Naive thymus-derived CD4-positive, alpha-beta T cell (primary cell): ENCODE results near the gene FGFR3. TPM values are rescaled to one million over a fixed set of nuclear protein-coding genes. Genes with fewer than 3 reads are reported as not detected.

ENCODE experiments used
- ATAC-seq: fragments of 150-1000 bp; cut with Tn5 transposase; 2 replicates; pipeline ENCODE4 v1.10.0; 2021; ENCODE audit warnings: mild to moderate bottlenecking, moderate library complexity
- CTCF ChIA-PET: fragments of 350-600 bp; sonication (Branson Sonifier 250); formaldehyde crosslinking; loops from one replicate; lab custom pipeline; 2021; ENCODE audit warnings: antibody characterized with exemption; lab: Charles Lee
- POLR2A ChIA-PET: fragments of 350-600 bp; sonication (Branson Sonifier 250); formaldehyde crosslinking; loops from one replicate; lab custom pipeline; 2021; ENCODE audit warnings: antibody characterized with exemption, inconsistent platforms; lab: Charles Lee
- DNase-seq, 9 donors: peaks; one replicate each; pipeline versions ENCODE4 v3.0.0 to v3.0.0-alpha.2; 2020 to 2022; ENCODE audit warnings: mixed read lengths in 1 of 9
- H3K27ac ChIP-seq: one replicate; pipeline ENCODE4 v1.7.0; 2013; ENCODE audit warnings: mild to moderate bottlenecking, low read depth, low read length, moderate library complexity
- H3K27me3 ChIP-seq, 2 donors: one replicate each; pipeline ENCODE4 v1.7.0; 2013; ENCODE audit warnings: low read length in 2 of 2, mild to moderate bottlenecking in 2 of 2, moderate library complexity in 2 of 2; ENCODE audit not compliant: control insufficient read depth in 2 of 2, insufficient read depth in 2 of 2
- H3K36me3 ChIP-seq, 3 experiments: 1 replicate in 2 of 3; 2 replicates in 1 of 3; pipeline ENCODE4 v1.7.0; 2013; ENCODE audit warnings: low read length in 3 of 3, mild to moderate bottlenecking in 3 of 3, moderate library complexity in 1 of 3; ENCODE audit not compliant: insufficient read depth in 3 of 3, control insufficient read depth in 2 of 3
- H3K4me1 ChIP-seq, 2 donors: one replicate each; pipeline ENCODE4 v1.7.0; 2013; ENCODE audit warnings: low read length in 2 of 2, mild to moderate bottlenecking in 2 of 2, moderate library complexity in 1 of 2; ENCODE audit not compliant: control insufficient read depth in 2 of 2, insufficient read depth in 2 of 2
- H3K4me3 ChIP-seq: 2 replicates; pipeline ENCODE4 v1.7.0; 2013; ENCODE audit warnings: mild to moderate bottlenecking, low read length
- H3K9me3 ChIP-seq, 3 experiments: 1 replicate in 2 of 3; 2 replicates in 1 of 3; pipeline ENCODE4 v1.7.0; 2013; ENCODE audit warnings: low read length in 3 of 3; ENCODE audit not compliant: control insufficient read depth in 2 of 3
- H3K27ac Mint-ChIP-seq, 9 donors: one replicate each; pipeline ENCODE4 v1.8.0; 2020 to 2022; ENCODE audit warnings: mixed read lengths in 9 of 9, mild to moderate bottlenecking in 8 of 9, moderate library complexity in 5 of 9, inconsistent platforms in 2 of 9
- H3K27me3 Mint-ChIP-seq, 5 donors: one replicate each; pipeline ENCODE4 v1.8.0; 2021 to 2022; ENCODE audit warnings: mixed read lengths in 5 of 5, mild to moderate bottlenecking in 1 of 5
- H3K36me3 Mint-ChIP-seq, 5 donors: one replicate each; pipeline ENCODE4 v1.8.0; 2020 to 2022; ENCODE audit warnings: mixed read lengths in 5 of 5, mild to moderate bottlenecking in 3 of 5, inconsistent platforms in 1 of 5
- H3K4me1 Mint-ChIP-seq, 7 donors: one replicate each; pipeline ENCODE4 v1.8.0; 2020 to 2022; ENCODE audit warnings: mixed read lengths in 7 of 7, mild to moderate bottlenecking in 3 of 7, inconsistent platforms in 1 of 7
- H3K4me3 Mint-ChIP-seq, 10 donors: one replicate each; pipeline ENCODE4 v1.8.0; 2020 to 2022; ENCODE audit warnings: mild to moderate bottlenecking in 10 of 10, mixed read lengths in 10 of 10, moderate library complexity in 6 of 10, inconsistent platforms in 2 of 10
- H3K9me3 Mint-ChIP-seq, 11 donors: one replicate each; pipeline ENCODE4 v1.8.0; 2020 to 2022; ENCODE audit warnings: mixed read lengths in 11 of 11, mild to moderate bottlenecking in 4 of 11, inconsistent platforms in 1 of 11, moderate library complexity in 1 of 11
- intact Hi-C, 2 donors: fragments of 100-400 bp; cut with micrococcal nuclease; formaldehyde crosslinking; loops; one replicate each; pipeline ENCODE4 v1.15.1; 2023
- polyA plus RNA-seq, 2 donors: library from polyadenylated mRNA; unstranded; fragments of 300-500 nt; fragmentation: Illumina TruSeq; gene quantifications; one replicate each; pipeline ENCODE4 v1.2.3, GENCODE V29; 2021
- total RNA-seq, 6 experiments: library from RNA in 5 of 6; stranded (reverse) in 5 of 6; gene quantifications; 1 replicate in 5 of 6; 2 replicates in 1 of 6; pipeline ENCODE4 v1.2.3 and lab custom pipeline; 2021 to 2026

Gene FGFR3
- total and polyA plus RNA-seq, 7 experiments from 2014 or later, result 1.0 TPM; not detected in 6

DNA sequence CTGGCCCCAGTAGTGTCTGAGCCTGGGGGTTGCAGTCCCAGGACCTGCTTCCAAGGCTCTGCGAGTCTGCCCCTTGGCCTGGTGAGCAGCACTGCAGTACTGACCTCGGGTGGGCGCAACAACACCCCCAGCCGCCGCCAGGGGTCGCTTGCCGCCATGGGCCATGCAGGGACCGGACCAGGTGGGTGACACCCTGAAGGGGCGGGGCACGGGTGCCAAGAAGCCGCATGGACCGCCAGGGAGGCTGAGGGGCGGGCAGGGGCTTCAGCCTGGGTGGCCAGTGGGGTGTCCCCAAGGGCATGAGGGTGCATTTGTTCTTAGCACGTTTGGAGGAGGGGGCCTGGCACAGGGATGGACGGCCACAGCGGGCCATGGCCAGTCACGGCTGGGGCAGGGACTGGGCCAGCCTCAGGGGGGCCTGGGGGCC is 46.8 kb upstream of the FGFR3 start:
- peaks cover 0 to 8% (median 7%) of the 10 kb centered on the region in 5 donors for H3K36me3 Mint-ChIP-seq
- peak; percentile 52 to 85 (median 60) for DNase-seq
- no peak overlapping the region for H3K4me3 Mint-ChIP-seq
- no peak overlapping the region for H3K27ac Mint-ChIP-seq
- CTCF ChIA-PET, result interaction anchor here (1.1 to 2.7 kb wide), 4 partner anchors 53 to 154 kb away, joined by 4 to 32 read pairs (median 9); no protein-coding TSS in a partner anchor
- no peaks in the 10 kb centered on the region for H3K9me3 Mint-ChIP-seq
- peak; percentile 68 for ATAC-seq
- no peaks in the 10 kb centered on the region for H3K9me3 ChIP-seq
- peaks cover 0 to 36% (median 5%) of the 10 kb centered on the region in 3 experiments for H3K36me3 ChIP-seq
- H3K27ac ChIP-seq, result no peak overlapping the region
- H3K4me1 ChIP-seq, result no peaks in the 10 kb centered on the region
- no peaks in the 10 kb centered on the region for H3K27me3 Mint-ChIP-seq
- H3K4me1 Mint-ChIP-seq, result no peaks in the 10 kb centered on the region
- H3K27me3 ChIP-seq, result no peaks in the 10 kb centered on the region
- POLR2A ChIA-PET, result interaction anchor here (0.7 kb wide), 1 partner anchor 13 kb away, joined by 3 read pairs; no protein-coding TSS in a partner anchor
- no peak overlapping the region for H3K4me3 ChIP-seq
- intact Hi-C loops, result loop anchor here in 1 of 2 donors (1.0 to 2.0 kb wide), 2 partner anchors 153 to 441 kb away; no protein-coding TSS in a partner anchor

DNA sequence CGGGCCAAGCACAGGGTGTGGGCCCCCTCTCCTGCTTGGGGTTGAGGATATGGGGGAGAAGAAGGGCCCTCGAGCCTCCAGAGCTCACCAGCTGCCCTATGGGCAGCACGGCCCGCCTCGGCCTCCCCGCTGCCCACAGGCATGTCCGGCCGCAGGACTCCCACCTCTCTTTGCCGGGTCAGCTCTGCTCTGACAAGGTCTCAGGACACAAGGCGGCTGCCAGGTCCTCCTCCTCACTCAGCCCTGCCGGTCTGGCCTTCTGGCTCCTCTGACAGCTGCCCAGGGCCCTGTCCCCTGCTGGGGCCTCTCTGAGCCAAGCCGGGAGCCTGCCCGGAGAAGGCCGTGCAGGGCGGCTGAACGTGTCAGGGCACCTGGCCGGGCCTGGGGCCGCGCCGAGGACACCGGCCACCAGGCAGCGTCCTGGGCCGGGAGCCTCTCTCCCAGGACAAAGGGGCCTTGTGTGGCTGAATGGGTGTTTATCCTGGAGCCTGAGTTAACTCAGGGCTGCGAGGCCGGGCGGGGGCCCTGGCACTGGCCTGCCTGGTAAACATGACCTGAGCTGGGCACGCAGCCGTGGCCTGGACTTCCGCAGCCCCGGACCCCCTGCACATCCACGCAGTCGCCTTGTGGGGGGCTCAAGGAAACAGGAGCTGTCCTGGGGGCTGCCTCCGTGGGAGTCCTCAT is 46.0 kb upstream of the FGFR3 start:
- Histone ChIP-seq H3K9me3 (no peaks in the 10 kb centered on the region), H3K36me3 (peaks cover 0 to 28% (median 0%) of the 10 kb centered on the region in 3 experiments), H3K27ac (no peak overlapping the region), H3K27me3 (no peaks in the 10 kb centered on the region), H3K4me3 (no peak overlapping the region), H3K4me1 (no peaks in the 10 kb centered on the region)
- POLR2A ChIA-PET, result interaction anchor here (0.7 kb wide), 1 partner anchor 14 kb away, joined by 3 read pairs; no protein-coding TSS in a partner anchor
- H3K4me1 Mint-ChIP-seq, result no peaks in the 10 kb centered on the region
- H3K4me3 Mint-ChIP-seq, result no peak overlapping the region
- no peaks in the 10 kb centered on the region for H3K27me3 Mint-ChIP-seq
- H3K9me3 Mint-ChIP-seq, result no peaks in the 10 kb centered on the region
- H3K27ac Mint-ChIP-seq, result no peak overlapping the region
- ATAC-seq (no peak), DNase-seq (no peak)
- CTCF ChIA-PET, result interaction anchor here (1.0 to 2.7 kb wide), 2 partner anchors 53 to 152 kb away, joined by 3 to 32 read pairs; no protein-coding TSS in a partner anchor
- intact Hi-C loops, result loop anchor here in 1 of 2 donors (1.0 to 2.0 kb wide), 2 partner anchors 152 to 440 kb away; no protein-coding TSS in a partner anchor
- H3K36me3 Mint-ChIP-seq, result peaks cover 0 to 7% (median 4%) of the 10 kb centered on the region in 5 donors

GRCh38 chr4:1747603-1747967 is 45.5 kb upstream of the FGFR3 start:
- no peaks in the 10 kb centered on the region for H3K27me3 ChIP-seq
- no peak for ATAC-seq
- Mint-ChIP-seq H3K27ac (peak overlapping the region in 1 of 9 donors; percentile 20), H3K36me3 (peaks cover 0 to 7% (median 4%) of the 10 kb centered on the region in 5 donors), H3K4me1 (no peaks in the 10 kb centered on the region), H3K4me3 (no peak overlapping the region), H3K27me3 (no peaks in the 10 kb centered on the region), H3K9me3 (no peaks in the 10 kb centered on the region)
- H3K9me3 ChIP-seq, result no peaks in the 10 kb centered on the region
- no peak for DNase-seq
- H3K4me3 ChIP-seq, result no peak overlapping the region
- peaks cover 0 to 23% (median 0%) of the 10 kb centered on the region in 3 experiments for H3K36me3 ChIP-seq
- no peak overlapping the region for H3K27ac ChIP-seq
- H3K4me1 ChIP-seq, result peaks cover 0 to 3% of the 10 kb centered on the region in 2 donors
- intact Hi-C loops, result loop anchor here in 1 of 2 donors (2.0 kb wide), 1 partner anchor 439 kb away; no protein-coding TSS in a partner anchor
- CTCF ChIA-PET, result interaction anchor here (1.0 to 2.7 kb wide), 2 partner anchors 53 to 152 kb away, joined by 3 to 32 read pairs; no protein-coding TSS in a partner anchor
- POLR2A ChIA-PET, result interaction anchor here (1.1 kb wide), 1 partner anchor 147 kb away, joined by 3 read pairs; no protein-coding TSS in a partner anchor

GRCh38 chr4:1748465-1748995 is 44.6 kb upstream of the FGFR3 start:
- POLR2A ChIA-PET, result interaction anchor here (1.1 kb wide), 1 partner anchor 146 kb away, joined by 3 read pairs; no protein-coding TSS in a partner anchor
- peaks cover 0 to 2% (median 0%) of the 10 kb centered on the region in 7 donors for H3K4me1 Mint-ChIP-seq
- peak; percentile 65 for ATAC-seq

DNA sequence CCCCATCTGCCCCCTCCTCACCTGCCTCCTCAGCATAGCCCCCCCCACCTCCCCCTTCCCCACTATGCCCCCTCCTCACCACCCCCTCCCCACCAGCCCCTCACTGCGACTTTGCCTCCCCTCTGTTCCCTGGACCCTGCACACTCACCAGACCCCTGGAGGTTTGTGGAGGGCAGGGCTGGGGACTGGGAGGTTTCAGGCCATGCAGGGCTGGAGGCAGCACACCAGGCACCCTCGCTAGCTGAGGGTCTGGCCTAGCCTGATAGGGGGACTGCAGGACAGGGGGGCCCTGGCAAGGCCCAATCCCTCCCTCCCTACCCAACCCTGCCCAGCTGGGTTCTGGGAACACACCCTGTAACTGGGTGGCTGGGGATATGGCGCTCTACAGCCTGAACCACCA is 43.7 kb upstream of the FGFR3 start:
- Mint-ChIP-seq H3K36me3 (peaks cover 0 to 3% (median 0%) of the 10 kb centered on the region in 5 donors), H3K9me3 (no peaks in the 10 kb centered on the region), H3K27me3 (no peaks in the 10 kb centered on the region), H3K27ac (no peak overlapping the region), H3K4me3 (no peak overlapping the region), H3K4me1 (peaks cover 0 to 2% (median 0%) of the 10 kb centered on the region in 7 donors)
- no peak overlapping the region for H3K4me3 ChIP-seq
- POLR2A ChIA-PET, result no interaction called here
- H3K9me3 ChIP-seq, result no peaks in the 10 kb centered on the region
- intact Hi-C loops, result no loop called here
- DNase-seq (no peak), ATAC-seq (no peak)
- CTCF ChIA-PET, result no interaction called here
- H3K27ac ChIP-seq, result no peak overlapping the region
- H3K36me3 ChIP-seq, result peaks cover 0 to 8% (median 0%) of the 10 kb centered on the region in 3 experiments
- peaks cover 0 to 10% of the 10 kb centered on the region in 2 donors for H3K4me1 ChIP-seq
- no peaks in the 10 kb centered on the region for H3K27me3 ChIP-seq

More at GRCh38 chr4:1748465-1748995, 44.6 kb upstream of the FGFR3 start:
- Histone ChIP-seq H3K9me3 (no peaks in the 10 kb centered on the region), H3K36me3 (peaks cover 0 to 17% (median 0%) of the 10 kb centered on the region in 3 experiments), H3K4me1 (peaks cover 0 to 10% of the 10 kb centered on the region in 2 donors), H3K27ac (no peak overlapping the region), H3K27me3 (no peaks in the 10 kb centered on the region), H3K4me3 (no peak overlapping the region)
- Mint-ChIP-seq H3K4me3 (no peak overlapping the region), H3K27me3 (no peaks in the 10 kb centered on the region), H3K36me3 (peaks cover 0 to 5% (median 3%) of the 10 kb centered on the region in 5 donors), H3K27ac (no peak overlapping the region), H3K9me3 (no peaks in the 10 kb centered on the region)
- DNase-seq, result peak; percentile 46 to 88 (median 71)
- intact Hi-C loops, result loop anchor here (1.0 kb wide), 3 partner anchors 62 to 162 kb away; no protein-coding TSS in a partner anchor
- CTCF ChIA-PET, result interaction anchor here (2.7 kb wide), 1 partner anchor 151 kb away, joined by 32 read pairs; no protein-coding TSS in a partner anchor

- no peak overlapping the region for H3K4me3 ChIP-seq
- Mint-ChIP-seq H3K27ac (no peak overlapping the region), H3K36me3 (peaks cover 0 to 2% (median 0%) of the 10 kb centered on the region in 5 donors), H3K9me3 (no peaks in the 10 kb centered on the region), H3K4me3 (no peak overlapping the region), H3K4me1 (peaks cover 0 to 2% (median 0%) of the 10 kb centered on the region in 7 donors), H3K27me3 (no peaks in the 10 kb centered on the region)
- H3K36me3 ChIP-seq, result peaks cover 0 to 4% (median 0%) of the 10 kb centered on the region in 3 experiments
- H3K4me1 ChIP-seq, result peaks cover 0 to 10% of the 10 kb centered on the region in 2 donors
- POLR2A ChIA-PET, result no interaction called here
- no peak overlapping the region for H3K27ac ChIP-seq
- no peaks in the 10 kb centered on the region for H3K27me3 ChIP-seq
- DNase-seq (no peak), ATAC-seq (no peak)
- H3K9me3 ChIP-seq, result no peaks in the 10 kb centered on the region
- CTCF ChIA-PET, result no interaction called here
- intact Hi-C loops, result no loop called here
Observed at GRCh38 chr4:1749826-1750225, 43.3 kb upstream of the FGFR3 start.
